Measurements from ENCODE around the gene DUSP21.

Gene DUSP21

DNA sequence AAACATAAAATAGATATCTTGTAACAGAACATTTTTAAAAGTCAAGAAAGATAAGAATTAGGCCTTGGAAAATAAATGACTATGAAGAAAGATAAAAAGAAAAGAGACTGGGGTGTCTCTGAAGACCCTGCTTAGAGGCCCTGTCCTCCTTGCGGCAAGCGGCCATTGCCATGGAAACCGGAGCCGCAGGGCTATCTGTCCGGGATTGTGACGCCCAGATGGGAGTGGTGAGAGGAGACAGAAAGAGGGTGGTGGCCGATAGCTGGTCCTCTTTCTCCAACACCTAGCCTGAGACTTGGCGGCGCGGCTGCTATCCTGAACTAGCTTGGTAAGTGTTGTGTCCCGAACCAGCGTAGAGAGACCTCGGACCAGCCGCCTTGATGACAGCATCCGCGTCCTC lies at the start of gene DUSP21:
DUSP21 (plus strand) TSS at position 269 of the 400 bp plus-strand sequence; CDS start at position 381, 112 bp downstream.
- no peak for DNase-seq
- Histone ChIP-seq H4K20me1 (ENCODE audit: insufficient read depth, low read length) (no peaks in the 10 kb centered on the region), H3K9ac (ENCODE audit: low read depth, low read length) (no peak within 1 kb of the TSS), H3K36me3 (ENCODE audit: insufficient read depth, low read length) (no peaks in the 10 kb centered on the region), H3K27ac (ENCODE audit: low read length) (no peak within 1 kb of the TSS), H2AFZ (ENCODE audit: low read depth, low read length) (no peak within 1 kb of the TSS), H3K4me3 (ENCODE audit: low read depth in 1 of 2, low read length in 2 of 2) (no peak within 1 kb of the TSS), H3K4me2 (ENCODE audit: insufficient read depth, low read length) (no peak within 1 kb of the TSS), H3K9me3 (ENCODE audit: insufficient read depth, low read length, severe bottlenecking) (no peaks in the 10 kb centered on the region), H3K27me3 (ENCODE audit: insufficient read depth, low read length, poor library complexity) (no peaks in the 10 kb centered on the region), H3K4me1 (ENCODE audit: insufficient read depth, low read length) (no peaks in the 10 kb centered on the region), H3K79me2 (ENCODE audit: insufficient read depth, low read length) (no peaks in the 10 kb centered on the region)
- no peak for TF ChIP-seq EZH2 (IDR thresholded peaks at IDR 0.05; ENCODE audit: borderline replicate concordance, low read depth, low read length, severe bottlenecking)
- TF ChIP-seq, protein P1, sequence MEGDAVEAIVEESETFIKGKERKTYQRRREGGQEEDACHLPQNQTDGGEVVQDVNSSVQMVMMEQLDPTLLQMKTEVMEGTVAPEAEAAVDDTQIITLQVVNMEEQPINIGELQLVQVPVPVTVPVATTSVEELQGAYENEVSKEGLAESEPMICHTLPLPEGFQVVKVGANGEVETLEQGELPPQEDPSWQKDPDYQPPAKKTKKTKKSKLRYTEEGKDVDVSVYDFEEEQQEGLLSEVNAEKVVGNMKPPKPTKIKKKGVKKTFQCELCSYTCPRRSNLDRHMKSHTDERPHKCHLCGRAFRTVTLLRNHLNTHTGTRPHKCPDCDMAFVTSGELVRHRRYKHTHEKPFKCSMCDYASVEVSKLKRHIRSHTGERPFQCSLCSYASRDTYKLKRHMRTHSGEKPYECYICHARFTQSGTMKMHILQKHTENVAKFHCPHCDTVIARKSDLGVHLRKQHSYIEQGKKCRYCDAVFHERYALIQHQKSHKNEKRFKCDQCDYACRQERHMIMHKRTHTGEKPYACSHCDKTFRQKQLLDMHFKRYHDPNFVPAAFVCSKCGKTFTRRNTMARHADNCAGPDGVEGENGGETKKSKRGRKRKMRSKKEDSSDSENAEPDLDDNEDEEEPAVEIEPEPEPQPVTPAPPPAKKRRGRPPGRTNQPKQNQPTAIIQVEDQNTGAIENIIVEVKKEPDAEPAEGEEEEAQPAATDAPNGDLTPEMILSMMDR (IDR thresholded peaks at IDR 0.05; ENCODE audit: borderline replicate concordance, extremely low read depth, low read length, poor library complexity, severe bottlenecking) = no peak
- no peak for ATAC-seq (ENCODE audit: insufficient read depth, low read depth)

DNA sequence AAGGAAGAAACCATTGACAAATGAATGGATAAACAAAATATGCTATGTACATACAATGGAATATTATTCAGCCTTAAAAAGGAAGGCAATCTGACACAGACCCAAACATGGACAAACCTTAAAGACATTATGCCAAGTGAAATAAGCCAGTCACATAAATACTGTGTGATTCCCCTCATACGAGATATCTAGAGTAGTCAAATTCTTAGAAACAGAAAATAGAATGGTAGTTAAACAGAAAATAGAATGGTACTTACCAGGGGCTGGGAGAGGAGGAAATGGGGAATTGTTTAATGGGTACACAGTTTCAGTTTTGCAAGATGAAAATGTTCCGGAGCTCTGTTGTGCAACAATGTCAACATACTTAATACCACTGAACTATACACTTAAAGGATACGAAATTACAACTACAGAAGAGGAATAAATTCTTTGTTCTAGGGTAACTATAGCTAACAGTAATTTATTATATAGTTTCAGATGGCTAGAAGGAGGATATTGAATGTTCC lies 47.8 kb upstream of the DUSP21 start:
- DNase-seq = no peak
- H4K20me1 ChIP-seq (ENCODE audit: insufficient read depth, low read length) = no peaks in the 10 kb centered on the region
- no peak for ATAC-seq (ENCODE audit: insufficient read depth, low read depth)
- no peaks in the 10 kb centered on the region for H3K79me2 ChIP-seq (ENCODE audit: insufficient read depth, low read length)
- no peak overlapping the region for H3K27ac ChIP-seq (ENCODE audit: low read length)
- no peaks in the 10 kb centered on the region for H3K36me3 ChIP-seq (ENCODE audit: insufficient read depth, low read length)
- no peak overlapping the region for H2AFZ ChIP-seq (ENCODE audit: low read depth, low read length)
- H3K9me3 ChIP-seq (ENCODE audit: insufficient read depth, low read length, severe bottlenecking) = no peaks in the 10 kb centered on the region
- no peak overlapping the region for H3K9ac ChIP-seq (ENCODE audit: low read depth, low read length)
- no peak overlapping the region for H3K4me3 ChIP-seq (ENCODE audit: low read depth in 1 of 2, low read length in 2 of 2)
- H3K4me1 ChIP-seq (ENCODE audit: insufficient read depth, low read length) = no peaks in the 10 kb centered on the region
- H3K4me2 ChIP-seq (ENCODE audit: insufficient read depth, low read length) = no peak overlapping the region
- H3K27me3 ChIP-seq (ENCODE audit: insufficient read depth, low read length, poor library complexity) = no peaks in the 10 kb centered on the region
- TF ChIP-seq EZH2 (IDR thresholded peaks at IDR 0.05; ENCODE audit: borderline replicate concordance, low read depth, low read length, severe bottlenecking) = no peak
- TF ChIP-seq, protein P1 (IDR thresholded peaks at IDR 0.05; ENCODE audit: borderline replicate concordance, extremely low read depth, low read length, poor library complexity, severe bottlenecking) = no peak

DNA sequence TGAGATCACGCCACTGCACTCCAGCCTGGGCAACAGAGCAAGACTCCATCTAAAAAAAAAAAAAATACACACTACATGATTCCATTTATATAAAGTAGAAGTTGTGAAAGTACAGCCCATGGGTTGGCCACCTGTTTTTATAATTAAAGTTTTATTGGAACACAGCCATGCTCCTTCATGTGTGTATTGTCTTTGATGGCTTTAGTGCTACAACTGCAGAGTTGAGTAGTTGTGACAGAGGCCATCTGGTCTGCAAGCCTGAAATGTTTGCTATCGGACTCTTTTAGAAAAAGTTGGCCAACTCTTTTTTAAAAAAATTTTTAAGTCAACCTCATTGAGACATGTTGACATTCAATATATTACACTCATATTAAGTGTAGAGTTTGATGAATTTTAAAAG lies 41.2 kb upstream of the DUSP21 start:
- H3K4me1 ChIP-seq (ENCODE audit: insufficient read depth, low read length) = no peaks in the 10 kb centered on the region
- ATAC-seq (ENCODE audit: insufficient read depth, low read depth) (no peak), DNase-seq (no peak)
- H3K4me2 ChIP-seq (ENCODE audit: insufficient read depth, low read length) = no peak overlapping the region
- TF ChIP-seq, protein P1 (IDR thresholded peaks at IDR 0.05; ENCODE audit: borderline replicate concordance, extremely low read depth, low read length, poor library complexity, severe bottlenecking) = no peak
- TF ChIP-seq EZH2 (IDR thresholded peaks at IDR 0.05; ENCODE audit: borderline replicate concordance, low read depth, low read length, severe bottlenecking) = no peak
- no peak overlapping the region for H3K4me3 ChIP-seq (ENCODE audit: low read depth in 1 of 2, low read length in 2 of 2)
- no peaks in the 10 kb centered on the region for H3K79me2 ChIP-seq (ENCODE audit: insufficient read depth, low read length)
- H3K27me3 ChIP-seq (ENCODE audit: insufficient read depth, low read length, poor library complexity) = no peaks in the 10 kb centered on the region
- H3K27ac ChIP-seq (ENCODE audit: low read length) = no peak overlapping the region
- H3K36me3 ChIP-seq (ENCODE audit: insufficient read depth, low read length) = no peaks in the 10 kb centered on the region
- H4K20me1 ChIP-seq (ENCODE audit: insufficient read depth, low read length) = no peaks in the 10 kb centered on the region
- no peaks in the 10 kb centered on the region for H3K9me3 ChIP-seq (ENCODE audit: insufficient read depth, low read length, severe bottlenecking)
- no peak overlapping the region for H3K9ac ChIP-seq (ENCODE audit: low read depth, low read length)
- H2AFZ ChIP-seq (ENCODE audit: low read depth, low read length) = no peak overlapping the region

DNA sequence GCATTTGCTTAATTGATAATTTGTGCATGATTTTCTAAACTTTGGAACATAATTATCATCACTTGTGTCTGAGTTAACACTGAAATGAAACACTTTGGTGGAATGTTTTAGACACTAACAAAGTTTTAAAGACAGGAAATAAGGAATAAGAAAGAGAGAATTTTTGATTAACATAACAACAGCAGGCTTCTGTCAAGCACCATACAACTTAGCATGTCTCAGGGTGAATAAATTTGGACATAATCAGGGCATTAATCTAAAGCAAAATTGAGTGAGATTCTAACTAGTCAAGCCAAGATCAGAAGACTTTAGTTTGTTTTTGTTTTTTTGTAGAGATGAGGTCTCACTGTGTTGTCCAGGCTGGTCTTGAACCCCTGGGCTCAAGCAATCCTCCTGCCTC lies 28.1 kb upstream of the DUSP21 start:
- TF ChIP-seq, protein P1 (IDR thresholded peaks at IDR 0.05; ENCODE audit: borderline replicate concordance, extremely low read depth, low read length, poor library complexity, severe bottlenecking) = no peak
- no peak for TF ChIP-seq EZH2 (IDR thresholded peaks at IDR 0.05; ENCODE audit: borderline replicate concordance, low read depth, low read length, severe bottlenecking)
- Histone ChIP-seq H2AFZ (ENCODE audit: low read depth, low read length) (no peak overlapping the region), H3K4me3 (ENCODE audit: low read depth in 1 of 2, low read length in 2 of 2) (no peak overlapping the region), H3K4me1 (ENCODE audit: insufficient read depth, low read length) (no peaks in the 10 kb centered on the region), H3K9ac (ENCODE audit: low read depth, low read length) (no peak overlapping the region), H3K27me3 (ENCODE audit: insufficient read depth, low read length, poor library complexity) (no peaks in the 10 kb centered on the region), H3K9me3 (ENCODE audit: insufficient read depth, low read length, severe bottlenecking) (no peaks in the 10 kb centered on the region), H3K27ac (ENCODE audit: low read length) (no peak overlapping the region), H3K36me3 (ENCODE audit: insufficient read depth, low read length) (no peaks in the 10 kb centered on the region), H3K4me2 (ENCODE audit: insufficient read depth, low read length) (no peak overlapping the region), H3K79me2 (ENCODE audit: insufficient read depth, low read length) (no peaks in the 10 kb centered on the region), H4K20me1 (ENCODE audit: insufficient read depth, low read length) (no peaks in the 10 kb centered on the region)
- ATAC-seq (ENCODE audit: insufficient read depth, low read depth) (no peak), DNase-seq (no peak)

All from DND-41 (cell line).